ENCODE data around the gene RARRES2. TPM values are rescaled to one million over a fixed set of nuclear protein-coding genes. Genes with fewer than 3 reads are reported as not detected.

RARRES2 gene
- total RNA-seq, 1 experiment from 2014 or later: 60.9 TPM

DNA sequence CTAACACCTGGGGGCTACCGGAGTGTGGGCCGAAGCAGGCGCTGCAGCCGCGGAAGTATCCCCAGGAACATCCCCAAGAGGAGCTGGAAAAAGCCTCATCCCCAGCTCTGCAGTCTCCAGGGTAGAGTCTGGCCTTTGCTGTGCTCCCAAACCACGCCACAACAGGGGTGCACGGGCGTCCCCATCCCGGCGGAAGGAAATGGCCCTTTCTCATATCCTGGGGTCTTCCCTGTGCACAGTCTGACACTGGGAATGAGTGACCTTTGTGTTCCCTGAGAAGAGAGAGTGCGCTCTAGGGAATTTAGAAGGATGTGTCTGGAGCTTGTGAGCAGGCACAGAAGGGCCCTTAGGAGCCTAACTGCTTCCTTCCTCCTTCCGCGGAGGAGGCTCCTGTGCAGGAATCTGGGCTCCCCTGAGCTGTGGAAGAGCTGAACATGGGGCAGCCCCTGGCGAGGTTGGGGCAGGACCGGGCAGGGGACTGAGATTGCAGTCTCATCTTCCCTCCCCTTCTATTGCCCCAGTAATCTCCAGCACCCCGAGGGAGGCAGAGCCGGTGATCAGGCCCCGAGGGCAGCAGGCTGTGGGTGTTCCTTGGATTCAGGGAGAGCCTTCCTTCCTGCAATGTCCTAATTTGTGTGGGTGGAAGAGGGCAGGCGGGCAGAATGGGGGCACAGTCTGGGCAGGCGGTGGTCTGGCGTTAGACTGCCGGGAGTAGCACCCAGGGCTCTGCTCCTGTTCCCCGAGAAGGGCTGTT, 28.5 kb upstream of the RARRES2 start:
- no peaks in the 10 kb centered on the region for H3K9me3 ChIP-seq (ENCODE audit: control insufficient read depth, low read depth, low read length)
- Mint-ChIP-seq H3K27me3 (ENCODE audit: low read depth) (no peaks in the 10 kb centered on the region; the same call in none of the 2 replicates), H3K9me3 (no peaks in the 10 kb centered on the region), H3K4me3 (peak overlapping the region; percentile 94 to 96), H3K36me3 (ENCODE audit: insufficient read depth in 1 of 3, low read depth in 3 of 3) (peaks cover 28 to 47% (median 43%) of the 10 kb centered on the region in 3 experiments; a peak in 6 of 7 replicates), H3K4me1 (peaks cover 41 to 55% of the 10 kb centered on the region in 2 experiments), H3K27ac (peak overlapping the region; percentile 98 to 100 (median 99))
- peaks cover 7% of the 10 kb centered on the region for H3K79me1 ChIP-seq (ENCODE audit: insufficient read depth, low read depth, low read length, poor library complexity, severe bottlenecking)
- H3K18ac ChIP-seq (ENCODE audit: insufficient read length, low read depth, low read length): peak overlapping the region; percentile 48
- peaks cover 12% of the 10 kb centered on the region; the same call in 1 of the 2 replicates for H3K79me2 ChIP-seq (ENCODE audit: insufficient read depth, low read length)
- H4K91ac ChIP-seq (ENCODE audit: insufficient read length, low read depth, low read length): no peak overlapping the region
- DNase-seq: no peak
- H3K14ac ChIP-seq (ENCODE audit: insufficient read depth, low read length): peak overlapping the region; percentile 74
- H3K4me1 ChIP-seq (ENCODE audit: insufficient read depth, low read length): peaks cover 3% of the 10 kb centered on the region; the same call in 1 of the 2 replicates
- H2BK15ac ChIP-seq (ENCODE audit: low read depth, low read length): no peak overlapping the region
- H2AFZ ChIP-seq (ENCODE audit: low read length): no peak overlapping the region
- no peak overlapping the region for H2BK5ac ChIP-seq (ENCODE audit: insufficient read length, low read length)
- H2BK120ac ChIP-seq (ENCODE audit: low read depth, low read length, poor library complexity, severe bottlenecking): no peak overlapping the region
- H3T11ph ChIP-seq (ENCODE audit: low read length): no peak overlapping the region
- H4K20me1 ChIP-seq (ENCODE audit: control insufficient read depth, insufficient read depth, insufficient read length): no peaks in the 10 kb centered on the region
- no CpG with 5 or more reads among the region's 23 CpGs for WGBS (ENCODE audit: extremely low coverage, insufficient read length, low lambda C conversion rate)
- H4K8ac ChIP-seq (replicated peaks; ENCODE audit: insufficient read length, low read depth, low read length): no peak overlapping the region
- H3K4me2 ChIP-seq (ENCODE audit: insufficient read depth, insufficient read length, low read length): peak overlapping the region; percentile 68
- no peaks in the 10 kb centered on the region for H3K27me3 ChIP-seq (ENCODE audit: insufficient read depth, low read length)
- TF ChIP-seq, protein P1, sequence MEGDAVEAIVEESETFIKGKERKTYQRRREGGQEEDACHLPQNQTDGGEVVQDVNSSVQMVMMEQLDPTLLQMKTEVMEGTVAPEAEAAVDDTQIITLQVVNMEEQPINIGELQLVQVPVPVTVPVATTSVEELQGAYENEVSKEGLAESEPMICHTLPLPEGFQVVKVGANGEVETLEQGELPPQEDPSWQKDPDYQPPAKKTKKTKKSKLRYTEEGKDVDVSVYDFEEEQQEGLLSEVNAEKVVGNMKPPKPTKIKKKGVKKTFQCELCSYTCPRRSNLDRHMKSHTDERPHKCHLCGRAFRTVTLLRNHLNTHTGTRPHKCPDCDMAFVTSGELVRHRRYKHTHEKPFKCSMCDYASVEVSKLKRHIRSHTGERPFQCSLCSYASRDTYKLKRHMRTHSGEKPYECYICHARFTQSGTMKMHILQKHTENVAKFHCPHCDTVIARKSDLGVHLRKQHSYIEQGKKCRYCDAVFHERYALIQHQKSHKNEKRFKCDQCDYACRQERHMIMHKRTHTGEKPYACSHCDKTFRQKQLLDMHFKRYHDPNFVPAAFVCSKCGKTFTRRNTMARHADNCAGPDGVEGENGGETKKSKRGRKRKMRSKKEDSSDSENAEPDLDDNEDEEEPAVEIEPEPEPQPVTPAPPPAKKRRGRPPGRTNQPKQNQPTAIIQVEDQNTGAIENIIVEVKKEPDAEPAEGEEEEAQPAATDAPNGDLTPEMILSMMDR (conservative IDR thresholded peaks at IDR 0.05): no peak
- H4K5ac ChIP-seq (ENCODE audit: insufficient read length, low read depth, low read length): no peak overlapping the region
- H3K27ac ChIP-seq (ENCODE audit: insufficient read length, low read depth, low read length): no peak overlapping the region
- no peak overlapping the region for H3K23ac ChIP-seq (ENCODE audit: insufficient read length, low read depth, low read length)
- no peak overlapping the region for H2BK12ac ChIP-seq (ENCODE audit: insufficient read length, low read depth, low read length)
- H2BK20ac ChIP-seq (ENCODE audit: low read depth, low read length, poor library complexity, severe bottlenecking): no peak overlapping the region
- no peak overlapping the region for H3K4ac ChIP-seq (ENCODE audit: low read depth, low read length)
- H3K23me2 ChIP-seq (ENCODE audit: insufficient read length, low read depth, low read length, poor library complexity, severe bottlenecking): peaks cover 16% of the 10 kb centered on the region
- H3K56ac ChIP-seq (ENCODE audit: insufficient read length, low read depth, low read length): no peak overlapping the region
- peak overlapping the region; percentile 73 for H3K9ac ChIP-seq (ENCODE audit: extremely low read depth, insufficient read length, low read length)
- H2AK5ac ChIP-seq (ENCODE audit: insufficient read length, low read length): no peak overlapping the region
